ENCODE measurements around the gene SEC14L2. TPM values are rescaled to one million over a fixed set of nuclear protein-coding genes. Genes with fewer than 3 reads are reported as not detected.
"Not testable (repeated sequence)": the region's sequence is repeated elsewhere in the genome, so short reads cannot be mapped to it uniquely, and the experiment has no call there.

The SEC14L2 gene
- total RNA-seq, 1 experiment from 2014 or later: 14.4 TPM

DNA sequence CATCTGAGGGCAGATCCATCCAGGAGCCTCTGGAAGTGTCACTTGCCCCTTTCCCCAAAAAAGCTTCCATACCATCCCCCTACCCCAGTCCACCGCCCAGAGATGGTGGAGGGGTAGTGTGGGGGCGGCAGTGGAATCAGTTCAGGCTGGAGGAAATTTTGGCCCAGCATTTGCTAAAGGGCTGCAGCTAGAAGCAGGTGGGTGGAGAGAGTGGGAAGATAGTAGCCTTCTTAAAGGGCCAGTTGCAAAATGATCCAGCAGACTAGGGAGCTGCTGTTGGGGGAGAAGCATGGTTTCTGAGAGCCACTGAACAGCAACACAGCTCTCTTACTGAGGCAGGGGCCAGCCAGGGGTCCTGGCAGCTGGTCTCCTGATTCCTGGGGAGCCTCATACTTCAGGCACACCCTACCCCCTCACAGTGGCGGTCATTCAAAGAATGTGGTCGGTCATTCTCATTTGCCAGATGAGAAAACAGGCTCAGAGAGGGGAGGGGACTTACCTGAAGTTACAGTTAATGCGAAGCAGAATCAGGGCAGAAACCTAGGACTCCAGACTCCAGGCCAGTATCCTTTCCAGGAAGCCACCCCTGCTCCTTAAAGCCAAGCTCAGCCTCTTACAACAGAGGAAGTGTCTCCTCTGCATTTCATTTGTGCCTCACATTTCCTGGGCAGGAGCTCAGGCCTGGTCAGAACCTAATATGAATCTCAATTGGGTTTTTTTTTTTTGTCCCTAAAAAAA is 5.4 kb downstream of the SEC14L2 start:
- no peak overlapping the region for H3K4me3 ChIP-seq (ENCODE audit: low read depth, low read length, poor library complexity, severe bottlenecking)
- no peaks in the 10 kb centered on the region for H3K9me3 ChIP-seq (ENCODE audit: low read depth, low read length, poor library complexity, severe bottlenecking)
- intact Hi-C loops (cut with micrococcal nuclease; ENCODE audit: unreplicated experiment): loop anchor here (10.0 kb wide), 1 partner anchor 57 kb away; no protein-coding TSS in a partner anchor
- no peaks in the 10 kb centered on the region for H3K27me3 ChIP-seq (replicated peaks; ENCODE audit: insufficient read depth, low read depth, low read length, poor library complexity)
- ChIA-PET POLR2A (ENCODE audit: low non-redundant PET) (no interaction called here), CTCF (interaction anchor here (1.0 kb wide), 1 partner anchor 15 kb away, joined by 3 read pairs; no protein-coding TSS in a partner anchor)
- H3K36me3 ChIP-seq (ENCODE audit: insufficient read depth, low read length, poor library complexity, severe bottlenecking): peaks cover 10% of the 10 kb centered on the region
- peak overlapping the region; percentile 37 for H3K27ac ChIP-seq (ENCODE audit: low read depth, low read length, poor library complexity, severe bottlenecking)
- BruUV-seq (replicated peaks): no TSS peak
- DNase-seq (ENCODE audit: low spot score): no peak
- H3K4me1 ChIP-seq (ENCODE audit: insufficient read depth, low read length, poor library complexity, severe bottlenecking): peaks cover 13% of the 10 kb centered on the region
- TF ChIP-seq, protein P1, sequence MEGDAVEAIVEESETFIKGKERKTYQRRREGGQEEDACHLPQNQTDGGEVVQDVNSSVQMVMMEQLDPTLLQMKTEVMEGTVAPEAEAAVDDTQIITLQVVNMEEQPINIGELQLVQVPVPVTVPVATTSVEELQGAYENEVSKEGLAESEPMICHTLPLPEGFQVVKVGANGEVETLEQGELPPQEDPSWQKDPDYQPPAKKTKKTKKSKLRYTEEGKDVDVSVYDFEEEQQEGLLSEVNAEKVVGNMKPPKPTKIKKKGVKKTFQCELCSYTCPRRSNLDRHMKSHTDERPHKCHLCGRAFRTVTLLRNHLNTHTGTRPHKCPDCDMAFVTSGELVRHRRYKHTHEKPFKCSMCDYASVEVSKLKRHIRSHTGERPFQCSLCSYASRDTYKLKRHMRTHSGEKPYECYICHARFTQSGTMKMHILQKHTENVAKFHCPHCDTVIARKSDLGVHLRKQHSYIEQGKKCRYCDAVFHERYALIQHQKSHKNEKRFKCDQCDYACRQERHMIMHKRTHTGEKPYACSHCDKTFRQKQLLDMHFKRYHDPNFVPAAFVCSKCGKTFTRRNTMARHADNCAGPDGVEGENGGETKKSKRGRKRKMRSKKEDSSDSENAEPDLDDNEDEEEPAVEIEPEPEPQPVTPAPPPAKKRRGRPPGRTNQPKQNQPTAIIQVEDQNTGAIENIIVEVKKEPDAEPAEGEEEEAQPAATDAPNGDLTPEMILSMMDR (conservative IDR thresholded peaks at IDR 0.05; ENCODE audit: low read depth, low read length): no peak
- TF ChIP-seq EZH2 (IDR thresholded peaks at IDR 0.05; ENCODE audit: borderline replicate concordance, low read depth, low read length, poor library complexity, severe bottlenecking): no peak

DNA sequence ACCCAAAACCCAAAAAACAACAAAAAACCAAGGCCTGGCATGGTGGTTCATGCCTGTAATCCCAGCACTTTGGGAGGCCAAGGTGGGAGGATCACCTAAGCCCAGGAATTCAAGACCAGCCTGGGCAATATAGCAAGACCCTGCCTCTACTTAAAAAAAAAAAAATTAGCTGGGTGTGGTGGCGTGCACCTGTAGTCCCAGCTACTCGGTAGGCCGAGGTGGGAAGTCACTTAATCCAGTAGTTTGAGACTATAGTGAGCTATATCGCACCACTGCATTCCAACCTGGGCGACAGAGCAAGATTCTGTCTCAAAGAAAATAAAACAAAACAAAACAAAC is 5.9 kb downstream of the SEC14L2 start:
- H3K4me3 ChIP-seq (ENCODE audit: low read depth, low read length, poor library complexity, severe bottlenecking); DNase-seq (ENCODE audit: low spot score); BruUV-seq (replicated peaks); H3K27ac ChIP-seq (ENCODE audit: low read depth, low read length, poor library complexity, severe bottlenecking); H3K9me3 ChIP-seq (ENCODE audit: low read depth, low read length, poor library complexity, severe bottlenecking); H3K27me3 ChIP-seq (replicated peaks; ENCODE audit: insufficient read depth, low read depth, low read length, poor library complexity); POLR2A ChIA-PET (ENCODE audit: low non-redundant PET): not testable (repeated sequence)
- peaks cover 11% of the 10 kb centered on the region for H3K4me1 ChIP-seq (ENCODE audit: insufficient read depth, low read length, poor library complexity, severe bottlenecking)
- peaks cover 13% of the 10 kb centered on the region for H3K36me3 ChIP-seq (ENCODE audit: insufficient read depth, low read length, poor library complexity, severe bottlenecking)
- intact Hi-C loops (cut with micrococcal nuclease; ENCODE audit: unreplicated experiment): loop anchor here (10.0 kb wide), 1 partner anchor 58 kb away; no protein-coding TSS in a partner anchor
- CTCF ChIA-PET: interaction anchor here (1.0 kb wide), 1 partner anchor 15 kb away, joined by 3 read pairs; no protein-coding TSS in a partner anchor

DNA sequence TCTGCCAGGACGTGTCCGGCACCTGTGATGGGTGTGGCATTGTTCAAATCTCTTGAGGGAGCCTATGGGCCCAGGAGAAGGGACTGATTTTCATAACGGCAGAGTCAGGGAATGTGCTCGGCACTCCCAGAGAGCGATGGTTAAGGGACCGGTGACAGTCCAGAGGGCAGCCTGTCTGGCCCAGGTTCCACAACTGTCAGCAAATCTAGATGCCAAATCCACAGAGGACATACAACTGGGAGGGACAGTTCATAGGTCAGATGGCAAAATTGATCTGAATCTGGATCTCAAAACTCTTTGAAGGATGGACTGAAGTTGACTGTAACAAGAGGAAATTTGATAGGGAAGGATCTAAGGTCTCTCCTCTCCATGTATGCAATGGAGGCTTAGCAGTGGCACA is 7.5 kb downstream of the SEC14L2 start:
- H3K9me3 ChIP-seq (ENCODE audit: low read depth, low read length, poor library complexity, severe bottlenecking): no peaks in the 10 kb centered on the region
- ChIA-PET POLR2A (ENCODE audit: low non-redundant PET) (interaction anchor here (0.6 kb wide), 2 partner anchors 17 to 19 kb away, joined by 3 to 4 read pairs; no protein-coding TSS in a partner anchor), CTCF (no interaction called here)
- BruUV-seq (replicated peaks): no TSS peak
- no peak overlapping the region for H3K4me3 ChIP-seq (ENCODE audit: low read depth, low read length, poor library complexity, severe bottlenecking)
- no peaks in the 10 kb centered on the region for H3K4me1 ChIP-seq (ENCODE audit: insufficient read depth, low read length, poor library complexity, severe bottlenecking)
- no peaks in the 10 kb centered on the region for H3K27me3 ChIP-seq (replicated peaks; ENCODE audit: insufficient read depth, low read depth, low read length, poor library complexity)
- intact Hi-C loops (cut with micrococcal nuclease; ENCODE audit: unreplicated experiment): loop anchor here (10.0 kb wide), 1 partner anchor 60 kb away; no protein-coding TSS in a partner anchor
- TF ChIP-seq EZH2 (IDR thresholded peaks at IDR 0.05; ENCODE audit: borderline replicate concordance, low read depth, low read length, poor library complexity, severe bottlenecking): no peak
- TF ChIP-seq, protein P1 (conservative IDR thresholded peaks at IDR 0.05; ENCODE audit: low read depth, low read length): no peak
- H3K27ac ChIP-seq (ENCODE audit: low read depth, low read length, poor library complexity, severe bottlenecking): no peak overlapping the region
- no peak for DNase-seq (ENCODE audit: low spot score)
- H3K36me3 ChIP-seq (ENCODE audit: insufficient read depth, low read length, poor library complexity, severe bottlenecking): peaks cover 21% of the 10 kb centered on the region
